ENCODE data around the gene RAB5IF. TPM values are rescaled to one million over a fixed set of nuclear protein-coding genes. Genes with fewer than 3 reads are reported as not detected.

RAB5IF gene
- total RNA-seq, 1 experiment from 2014 or later = 118 TPM

DNA sequence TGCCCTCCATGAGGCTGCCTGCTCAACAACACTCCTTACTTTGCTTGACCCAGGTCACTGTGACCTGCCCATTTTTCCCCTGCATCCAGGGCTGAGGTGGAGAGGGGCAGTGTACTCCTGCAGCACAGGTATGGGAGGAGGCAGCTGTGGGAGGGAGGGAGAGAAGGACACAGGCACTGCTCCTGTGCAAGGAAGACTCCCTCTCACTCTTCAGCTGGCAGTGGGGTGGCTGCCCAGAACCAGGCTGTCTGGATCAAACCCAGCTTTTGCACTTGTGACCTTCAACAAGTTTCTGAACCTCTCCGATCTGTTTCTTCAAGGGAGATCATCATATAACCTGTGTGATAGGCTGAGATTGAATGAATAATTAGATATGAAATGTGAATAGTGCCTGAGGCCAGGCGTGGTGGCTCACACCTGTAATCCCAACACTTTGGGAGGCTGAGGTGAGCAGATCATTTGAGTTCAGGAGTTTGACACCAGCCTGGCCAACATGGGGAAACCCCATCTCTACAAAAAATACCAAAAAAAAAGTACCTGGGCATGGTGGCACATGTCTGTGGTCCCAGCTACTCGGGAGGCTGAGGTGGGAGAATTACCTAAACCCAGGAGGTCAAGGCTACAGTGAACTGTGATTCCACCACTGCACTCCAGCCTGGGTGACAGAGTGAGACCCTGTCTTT, 18.1 kb upstream of the RAB5IF start:
- Histone ChIP-seq H3K4me1 (ENCODE audit: control insufficient read depth, insufficient read depth, low read length) (peaks cover 5% of the 10 kb centered on the region; the same call in 1 of the 2 replicates), H3K27me3 (ENCODE audit: control insufficient read depth, insufficient read depth, low read length) (no peaks in the 10 kb centered on the region), H3K36me3 (ENCODE audit: control insufficient read depth, insufficient read depth, low read length) (no peaks in the 10 kb centered on the region), H3K4me3 (ENCODE audit: low read depth in 2 of 2, low read length in 2 of 2) (no peak overlapping the region), H3K27ac (ENCODE audit: low read length) (no peak overlapping the region), H3K9me3 (ENCODE audit: control insufficient read depth, insufficient read depth, low read depth, low read length) (no peaks in the 10 kb centered on the region)
- no peak for DNase-seq (ENCODE audit: low read depth, low spot score)
- ATAC-seq = no peak
- no peak for TF ChIP-seq POLR2AphosphoS5 (IDR thresholded peaks at IDR 0.05; ENCODE audit: low read depth, low read length)
- TF ChIP-seq SIN3A (IDR thresholded peaks at IDR 0.05; ENCODE audit: borderline replicate concordance, insufficient read depth, low read depth, low read length) = no peak
- TF ChIP-seq, protein P1, sequence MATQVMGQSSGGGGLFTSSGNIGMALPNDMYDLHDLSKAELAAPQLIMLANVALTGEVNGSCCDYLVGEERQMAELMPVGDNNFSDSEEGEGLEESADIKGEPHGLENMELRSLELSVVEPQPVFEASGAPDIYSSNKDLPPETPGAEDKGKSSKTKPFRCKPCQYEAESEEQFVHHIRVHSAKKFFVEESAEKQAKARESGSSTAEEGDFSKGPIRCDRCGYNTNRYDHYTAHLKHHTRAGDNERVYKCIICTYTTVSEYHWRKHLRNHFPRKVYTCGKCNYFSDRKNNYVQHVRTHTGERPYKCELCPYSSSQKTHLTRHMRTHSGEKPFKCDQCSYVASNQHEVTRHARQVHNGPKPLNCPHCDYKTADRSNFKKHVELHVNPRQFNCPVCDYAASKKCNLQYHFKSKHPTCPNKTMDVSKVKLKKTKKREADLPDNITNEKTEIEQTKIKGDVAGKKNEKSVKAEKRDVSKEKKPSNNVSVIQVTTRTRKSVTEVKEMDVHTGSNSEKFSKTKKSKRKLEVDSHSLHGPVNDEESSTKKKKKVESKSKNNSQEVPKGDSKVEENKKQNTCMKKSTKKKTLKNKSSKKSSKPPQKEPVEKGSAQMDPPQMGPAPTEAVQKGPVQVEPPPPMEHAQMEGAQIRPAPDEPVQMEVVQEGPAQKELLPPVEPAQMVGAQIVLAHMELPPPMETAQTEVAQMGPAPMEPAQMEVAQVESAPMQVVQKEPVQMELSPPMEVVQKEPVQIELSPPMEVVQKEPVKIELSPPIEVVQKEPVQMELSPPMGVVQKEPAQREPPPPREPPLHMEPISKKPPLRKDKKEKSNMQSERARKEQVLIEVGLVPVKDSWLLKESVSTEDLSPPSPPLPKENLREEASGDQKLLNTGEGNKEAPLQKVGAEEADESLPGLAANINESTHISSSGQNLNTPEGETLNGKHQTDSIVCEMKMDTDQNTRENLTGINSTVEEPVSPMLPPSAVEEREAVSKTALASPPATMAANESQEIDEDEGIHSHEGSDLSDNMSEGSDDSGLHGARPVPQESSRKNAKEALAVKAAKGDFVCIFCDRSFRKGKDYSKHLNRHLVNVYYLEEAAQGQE (IDR thresholded peaks at IDR 0.05; ENCODE audit: insufficient read depth in 1 of 2, low read depth in 2 of 2, low read length in 1 of 2) = no peak
- no peak for TF ChIP-seq TCF7L2 (IDR thresholded peaks at IDR 0.05; ENCODE audit: low read depth, low read length)
- TF ChIP-seq, protein P2, sequence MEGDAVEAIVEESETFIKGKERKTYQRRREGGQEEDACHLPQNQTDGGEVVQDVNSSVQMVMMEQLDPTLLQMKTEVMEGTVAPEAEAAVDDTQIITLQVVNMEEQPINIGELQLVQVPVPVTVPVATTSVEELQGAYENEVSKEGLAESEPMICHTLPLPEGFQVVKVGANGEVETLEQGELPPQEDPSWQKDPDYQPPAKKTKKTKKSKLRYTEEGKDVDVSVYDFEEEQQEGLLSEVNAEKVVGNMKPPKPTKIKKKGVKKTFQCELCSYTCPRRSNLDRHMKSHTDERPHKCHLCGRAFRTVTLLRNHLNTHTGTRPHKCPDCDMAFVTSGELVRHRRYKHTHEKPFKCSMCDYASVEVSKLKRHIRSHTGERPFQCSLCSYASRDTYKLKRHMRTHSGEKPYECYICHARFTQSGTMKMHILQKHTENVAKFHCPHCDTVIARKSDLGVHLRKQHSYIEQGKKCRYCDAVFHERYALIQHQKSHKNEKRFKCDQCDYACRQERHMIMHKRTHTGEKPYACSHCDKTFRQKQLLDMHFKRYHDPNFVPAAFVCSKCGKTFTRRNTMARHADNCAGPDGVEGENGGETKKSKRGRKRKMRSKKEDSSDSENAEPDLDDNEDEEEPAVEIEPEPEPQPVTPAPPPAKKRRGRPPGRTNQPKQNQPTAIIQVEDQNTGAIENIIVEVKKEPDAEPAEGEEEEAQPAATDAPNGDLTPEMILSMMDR (IDR thresholded peaks at IDR 0.05) = no peak
- intact Hi-C loops (cut with micrococcal nuclease; ENCODE audit: unreplicated experiment) = no loop called here
- BruUV-seq (replicated peaks) = no TSS peak
- ChIA-PET POLR2A (no interaction called here), CTCF (interaction anchor here (0.6 to 0.7 kb wide), 2 partner anchors 15 to 175 kb away, joined by 4 to 5 read pairs; no protein-coding TSS in a partner anchor)
- in situ Hi-C loops (cut with HindIII; ENCODE audit: low pct_unique_long_range_greater_than_20kb, low sequenced_read_pairs) = no loop called here

DNA sequence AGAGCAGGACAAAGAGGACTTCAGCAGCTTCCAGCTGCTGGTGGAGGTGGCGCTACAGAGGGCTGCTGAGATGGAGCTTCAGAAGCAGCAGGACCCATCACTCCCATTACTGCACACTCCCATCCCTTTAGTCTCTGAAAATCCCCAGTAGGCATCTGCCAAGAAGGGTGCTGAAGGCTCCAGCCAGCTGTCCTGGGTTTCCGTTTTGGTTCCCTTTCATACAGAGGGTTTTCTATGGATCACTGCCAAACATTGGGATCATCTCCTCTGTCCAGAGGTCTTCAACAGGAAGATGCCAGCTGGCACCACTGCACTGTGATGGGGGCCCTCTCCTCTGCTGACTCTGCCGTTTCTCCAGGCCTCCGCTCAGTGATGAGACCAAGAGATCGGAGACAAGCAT, 14.3 kb upstream of the RAB5IF start:
- BruUV-seq (replicated peaks) = no TSS peak
- ChIA-PET CTCF (interaction anchor here (0.8 kb wide), 1 partner anchor 31 kb away, joined by 3 read pairs; no protein-coding TSS in a partner anchor), POLR2A (no interaction called here)
- DNase-seq (ENCODE audit: low read depth, low spot score) (no peak), ATAC-seq (no peak)
- Histone ChIP-seq H3K36me3 (ENCODE audit: control insufficient read depth, insufficient read depth, low read length) (no peaks in the 10 kb centered on the region), H3K27me3 (ENCODE audit: control insufficient read depth, insufficient read depth, low read length) (no peaks in the 10 kb centered on the region), H3K9me3 (ENCODE audit: control insufficient read depth, insufficient read depth, low read depth, low read length) (no peaks in the 10 kb centered on the region), H3K27ac (ENCODE audit: low read length) (no peak overlapping the region), H3K4me1 (ENCODE audit: control insufficient read depth, insufficient read depth, low read length) (no peaks in the 10 kb centered on the region), H3K4me3 (ENCODE audit: low read depth in 2 of 2, low read length in 2 of 2) (no peak overlapping the region)
- in situ Hi-C loops (cut with HindIII; ENCODE audit: low pct_unique_long_range_greater_than_20kb, low sequenced_read_pairs) = no loop called here
- TF ChIP-seq, protein P2 (IDR thresholded peaks at IDR 0.05) = no peak
- TF ChIP-seq SIN3A (IDR thresholded peaks at IDR 0.05; ENCODE audit: borderline replicate concordance, insufficient read depth, low read depth, low read length) (no peak), POLR2AphosphoS5 (IDR thresholded peaks at IDR 0.05; ENCODE audit: low read depth, low read length) (no peak), TCF7L2 (IDR thresholded peaks at IDR 0.05; ENCODE audit: low read depth, low read length) (no peak)
- TF ChIP-seq, protein P1 (IDR thresholded peaks at IDR 0.05; ENCODE audit: insufficient read depth in 1 of 2, low read depth in 2 of 2, low read length in 1 of 2) = no peak
- intact Hi-C loops (cut with micrococcal nuclease; ENCODE audit: unreplicated experiment) = no loop called here

Data from Panc1 (cell line).